NCI-H2196 treated with DMSO at 0.1 percent for 48 hours (cell line): Measurements from ENCODE around the gene PPP1R9A.

Source experiments
- DNase-seq: peaks from one replicate; lab custom pipeline; 2025; ENCODE audit not compliant: unreplicated experiment; lab: John Stamatoyannopoulos, UW

PPP1R9A gene

GRCh38 chr7:95026421-95027072 lies 119.2 kb downstream of the PPP1R9A start:
- DNase-seq: no peak

GRCh38 chr7:95027234-95027872 lies 120.0 kb downstream of the PPP1R9A start:
- DNase-seq: no peak

GRCh38 chr7:95028683-95029082 lies 121.3 kb downstream of the PPP1R9A start:
- no peak for DNase-seq

- no peak for DNase-seq
Observed at GRCh38 chr7:95035295-95035694, 127.9 kb downstream of the PPP1R9A start.

GRCh38 chr7:95041031-95041430 lies 133.6 kb downstream of the PPP1R9A start:
- no peak for DNase-seq

GRCh38 chr7:95045236-95045923 lies 138.0 kb downstream of the PPP1R9A start:
- no peak for DNase-seq

GRCh38 chr7:95046494-95047240 lies 139.3 kb downstream of the PPP1R9A start:
- peak; percentile 44 for DNase-seq

GRCh38 chr7:95047291-95047690 lies 139.9 kb downstream of the PPP1R9A start:
- no peak for DNase-seq

GRCh38 chr7:95052566-95053094 lies 145.2 kb downstream of the PPP1R9A start:
- no peak for DNase-seq

- DNase-seq: no peak
Observed at GRCh38 chr7:95054386-95054785, 147.0 kb downstream of the PPP1R9A start.

- DNase-seq: no peak
Observed at GRCh38 chr7:95055295-95055694, 147.9 kb downstream of the PPP1R9A start.

GRCh38 chr7:95056107-95056739 lies 148.8 kb downstream of the PPP1R9A start:
- DNase-seq: no peak

GRCh38 chr7:95056901-95057300 lies 149.5 kb downstream of the PPP1R9A start:
- DNase-seq: no peak

- DNase-seq: no peak
Observed at GRCh38 chr7:95059842-95060313, 152.5 kb downstream of the PPP1R9A start.

- no peak for DNase-seq
Observed at GRCh38 chr7:95062901-95063300, 155.5 kb downstream of the PPP1R9A start.

- DNase-seq: no peak
Observed at GRCh38 chr7:95066737-95067530, 159.5 kb downstream of the PPP1R9A start.

- no peak for DNase-seq
Observed at GRCh38 chr7:95088536-95089215, 181.3 kb downstream of the PPP1R9A start.

- no peak for DNase-seq
Observed at GRCh38 chr7:95089414-95090315, 182.3 kb downstream of the PPP1R9A start.
